HG03432 (cell line): ENCODE measurements around the gene HYDIN.
"Not testable (repeated sequence)": the region's sequence is repeated elsewhere in the genome, so short reads cannot be mapped to it uniquely, and the experiment has no call there.

Source experiments
- ATAC-seq: cut with Tn5 transposase; IDR thresholded peaks from one replicate; pipeline ENCODE4 v1.9.1; 2021; ENCODE audit warnings: mild to moderate bottlenecking, moderate library complexity; ENCODE audit not compliant: unreplicated experiment

HYDIN gene

GRCh38 chr16:71226229-71227141, 4.0 kb downstream of the HYDIN start:
- no peak for ATAC-seq

GRCh38 chr16:71225145-71225544, 5.4 kb downstream of the HYDIN start:
- ATAC-seq, result no peak

- ATAC-seq, result no peak
Observed at GRCh38 chr16:71218306-71218963, 12.1 kb downstream of the HYDIN start.

DNA sequence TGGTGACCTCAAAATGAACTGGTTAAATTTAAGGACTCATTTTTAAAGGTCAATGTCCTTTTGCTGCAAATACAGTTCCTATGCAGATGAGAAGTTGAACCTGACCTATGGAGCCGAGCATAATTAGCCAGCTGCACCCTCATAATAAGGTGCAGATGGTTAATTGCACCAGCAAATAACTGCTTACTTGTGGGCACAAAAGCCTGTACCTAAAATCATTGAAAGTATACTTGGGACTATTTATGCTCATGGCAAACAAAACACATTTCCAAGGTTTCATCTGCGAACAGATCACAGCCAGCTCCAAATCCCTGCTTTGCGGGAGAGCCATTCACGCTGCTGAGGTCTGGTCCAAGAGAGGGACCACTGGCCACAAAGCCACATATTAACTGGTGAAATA, 13.0 kb downstream of the HYDIN start:
- no peak for ATAC-seq

DNA sequence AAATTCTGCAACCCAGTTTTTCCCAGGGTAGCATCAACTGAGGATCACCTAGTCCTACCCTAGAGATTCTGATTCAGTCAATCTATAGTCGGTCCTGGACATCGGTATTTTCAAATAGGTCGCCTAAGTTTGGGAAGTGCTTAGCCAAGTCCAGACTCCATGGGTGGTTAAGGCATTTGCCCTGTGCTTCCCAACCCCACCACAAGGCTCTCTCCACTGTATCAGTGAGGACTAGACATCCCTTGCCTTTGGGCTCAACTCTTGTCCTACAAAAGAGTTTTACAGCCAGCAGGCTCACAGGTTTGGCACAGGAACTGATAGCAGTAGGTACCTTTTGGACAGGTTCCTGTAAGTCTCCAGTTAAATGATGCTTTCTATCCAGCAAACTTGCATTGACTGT, 13.8 kb downstream of the HYDIN start:
- no peak for ATAC-seq

DNA sequence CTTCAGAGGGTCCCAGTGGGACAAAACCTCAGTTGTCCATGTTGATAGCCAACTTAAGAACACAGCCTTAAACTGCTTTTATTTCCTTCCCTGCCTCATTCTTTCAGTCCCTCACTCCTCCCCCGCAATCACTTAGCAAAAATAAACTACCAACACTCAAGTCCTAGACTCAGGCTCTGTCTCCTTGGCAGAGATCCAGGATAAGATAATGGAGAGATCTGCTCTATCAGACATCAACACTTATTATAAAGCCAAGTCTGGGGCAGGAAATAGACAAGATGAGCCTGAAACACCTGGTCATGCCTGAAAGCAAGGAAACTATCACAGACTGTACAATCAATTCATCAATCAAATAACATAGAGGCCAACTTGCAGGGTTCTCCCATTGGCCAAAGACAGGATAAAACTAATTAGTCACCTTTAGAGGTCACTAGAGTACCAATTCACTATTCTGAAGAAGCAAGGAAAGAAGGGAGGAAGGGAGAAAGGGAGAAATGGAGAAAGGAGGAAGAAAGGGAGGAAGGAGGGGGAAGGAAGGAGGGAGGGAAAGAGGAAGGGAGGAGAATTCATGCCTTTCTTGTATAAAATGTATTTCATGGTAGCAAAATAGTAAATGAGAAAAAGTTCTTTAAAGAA, 15.7 kb downstream of the HYDIN start:
- ATAC-seq, result no peak

DNA sequence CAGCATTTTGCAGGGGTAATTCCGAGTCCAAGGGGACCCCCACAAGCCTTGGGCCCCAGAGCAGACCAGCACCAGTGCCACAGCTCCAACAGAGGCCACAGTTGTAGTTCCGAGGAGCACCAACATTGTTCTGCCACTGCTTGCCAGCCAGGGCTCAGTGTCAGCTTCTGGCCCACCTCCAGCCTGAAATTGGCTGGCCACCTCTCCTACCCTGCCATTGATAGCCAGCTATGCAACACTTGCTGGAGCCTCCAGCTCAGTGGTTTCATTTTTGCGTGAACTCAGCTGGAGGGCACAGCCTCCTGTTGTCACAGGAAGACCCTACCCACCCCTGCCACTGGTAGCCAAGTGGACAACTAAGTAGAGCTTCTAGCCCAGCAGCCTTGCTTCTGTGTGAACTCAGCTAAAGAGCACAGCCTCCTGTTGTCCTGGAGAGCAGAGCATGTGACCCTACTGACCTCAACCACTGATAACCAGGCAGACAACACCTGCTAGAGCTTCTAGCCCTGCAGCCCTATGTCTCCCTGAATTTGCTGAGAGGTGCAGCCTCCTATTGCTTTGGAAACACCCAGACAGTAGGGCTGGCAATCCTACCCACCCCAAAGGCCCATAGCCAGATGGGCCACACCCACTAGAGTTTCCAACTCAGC, 24.9 kb downstream of the HYDIN start:
- no peak for ATAC-seq

- no peak for ATAC-seq
Observed at GRCh38 chr16:71203631-71204030, 26.9 kb downstream of the HYDIN start.

DNA sequence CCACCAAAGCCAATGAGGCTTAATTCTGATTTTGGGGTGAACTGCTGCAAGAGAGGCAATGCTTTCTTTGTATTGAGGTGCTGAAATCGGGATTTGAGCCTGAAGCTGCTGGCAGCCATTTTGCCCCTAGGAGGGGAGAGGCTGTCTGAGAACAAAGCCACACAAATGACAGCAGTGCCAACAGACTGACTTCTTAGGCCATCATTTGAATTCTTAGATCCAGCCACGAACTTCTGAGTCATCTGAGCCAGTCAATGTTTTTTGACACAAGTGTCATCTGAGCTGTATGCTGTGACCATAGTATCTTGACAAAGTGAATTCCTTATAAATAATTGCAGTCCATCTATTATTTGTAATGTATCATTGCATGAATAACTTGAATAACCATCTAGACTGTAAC, 29.0 kb downstream of the HYDIN start:
- ATAC-seq, result no peak

DNA sequence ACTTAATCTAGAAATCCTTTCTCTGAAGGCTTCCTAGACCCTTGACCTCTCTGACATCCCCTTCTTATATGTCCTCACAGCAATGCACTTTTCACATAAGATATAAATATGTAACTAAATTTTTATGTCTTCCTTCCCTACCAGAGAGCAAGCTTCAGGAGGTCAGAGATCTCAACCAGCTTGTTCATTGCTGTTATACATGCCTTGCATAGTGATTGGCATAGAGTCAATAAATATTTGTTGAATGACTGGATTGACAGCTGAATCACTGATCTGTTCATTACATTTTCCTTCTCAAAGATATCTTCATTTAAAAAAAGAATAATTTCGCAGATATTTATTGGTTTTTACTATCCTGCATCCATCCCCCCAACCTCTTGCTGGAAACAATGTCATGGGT, 29.5 kb downstream of the HYDIN start:
- ATAC-seq, result no peak

- ATAC-seq, result no peak
Observed at GRCh38 chr16:71198408-71198807, 32.1 kb downstream of the HYDIN start.

DNA sequence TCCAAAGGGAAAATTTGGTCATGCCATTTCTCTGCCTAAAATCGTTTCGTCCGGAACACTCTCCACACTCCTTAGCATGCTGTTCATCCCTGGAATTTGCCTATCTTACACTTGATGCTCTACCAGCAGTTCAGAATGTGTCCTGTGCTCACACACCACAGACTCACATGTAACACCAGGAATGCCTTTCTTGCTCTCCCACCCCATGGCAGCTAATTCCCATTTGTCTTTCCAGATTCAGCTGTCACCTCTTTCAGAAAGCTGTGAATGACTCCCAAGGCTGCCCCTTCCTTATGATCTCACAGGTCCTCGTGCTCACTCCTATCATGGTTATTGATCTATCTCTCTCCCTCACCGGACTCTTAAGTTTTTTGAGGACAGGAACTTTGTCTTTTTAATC, 38.1 kb downstream of the HYDIN start:
- no peak for ATAC-seq

- ATAC-seq, result no peak
Observed at GRCh38 chr16:71188956-71189712, 41.4 kb downstream of the HYDIN start.

- ATAC-seq, result no peak
Observed at GRCh38 chr16:71185347-71185746, 45.2 kb downstream of the HYDIN start.

GRCh38 chr16:71179569-71179968, 51.0 kb downstream of the HYDIN start:
- no peak for ATAC-seq

GRCh38 chr16:71172481-71173207, 57.9 kb downstream of the HYDIN start:
- no peak for ATAC-seq

DNA sequence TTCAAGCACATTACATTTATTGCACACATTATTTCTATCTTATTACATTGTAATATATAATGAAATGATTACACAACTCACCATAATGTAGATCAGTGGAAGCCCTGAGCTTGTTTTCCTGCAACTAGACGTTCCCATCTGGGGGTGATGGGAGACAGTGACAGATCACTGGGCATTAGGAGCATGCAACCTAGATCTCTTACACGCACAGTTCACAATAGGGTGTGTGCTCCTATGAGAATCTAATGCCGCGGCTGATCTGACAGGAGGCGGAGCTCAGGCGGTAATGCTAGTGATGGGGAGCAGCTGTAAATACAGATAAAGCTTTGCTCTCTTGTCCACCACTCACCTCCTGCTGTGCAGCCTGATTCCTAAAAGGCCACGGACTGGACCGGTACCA, 69.5 kb downstream of the HYDIN start:
- not testable (repeated sequence) for ATAC-seq

- ATAC-seq, result not testable (repeated sequence)
Observed at GRCh38 chr16:71157278-71157677, 73.2 kb downstream of the HYDIN start.

DNA sequence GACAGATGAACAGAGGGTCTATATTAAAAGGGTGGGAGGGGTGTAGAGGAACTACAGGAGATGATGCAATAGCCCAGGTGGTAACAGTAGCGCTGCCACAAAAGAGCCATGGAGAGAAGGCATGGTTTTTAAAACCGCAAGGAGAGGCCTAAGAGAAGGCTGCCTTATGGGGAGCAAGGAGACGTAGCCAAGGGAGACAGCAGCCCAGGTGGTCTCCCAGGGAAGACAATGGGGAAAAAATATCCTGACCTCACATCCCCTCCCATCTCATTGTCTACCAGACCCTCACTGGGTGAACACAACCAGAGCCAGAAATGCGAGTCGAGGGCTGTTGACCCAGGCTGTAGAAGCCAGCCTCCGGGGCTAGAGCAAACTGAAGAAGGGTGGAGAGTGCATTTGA, 77.2 kb downstream of the HYDIN start:
- not testable (repeated sequence) for ATAC-seq

DNA sequence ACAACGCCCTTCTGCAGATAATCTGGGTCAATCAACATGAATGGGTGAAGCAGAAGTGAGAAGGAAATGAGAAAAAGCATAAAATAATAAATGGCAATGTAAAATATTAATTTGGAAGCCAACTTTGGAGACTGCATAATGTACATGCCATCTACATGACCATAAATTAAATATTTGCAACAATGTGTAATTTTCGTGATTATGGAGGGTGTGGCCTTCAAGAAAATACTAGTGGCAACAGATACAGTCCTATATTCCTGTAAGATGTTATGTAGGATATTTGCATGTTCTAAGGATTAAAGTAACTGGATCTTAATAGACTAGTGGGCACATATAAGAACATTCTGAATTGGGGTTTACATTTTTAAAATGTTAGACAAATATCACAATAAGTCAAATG, 78.9 kb downstream of the HYDIN start:
- not testable (repeated sequence) for ATAC-seq
